Activated naive CD8-positive, alpha-beta T cell treated with anti-CD3 and anti-CD28 coated beads, Interleukin-2, amount 50 U/mL, for 16 hours (primary cell): ENCODE data around the gene TANC2.
A peak's percentile ranks its signal among the peaks of the same experiment; 100 is the strongest.
"Not testable (repeated sequence)": the region's sequence is repeated elsewhere in the genome, so short reads cannot be mapped to it uniquely, and the experiment has no call there.

Experiments
- DNase-seq: peaks from one replicate; pipeline ENCODE4 v3.0.0-alpha.2; 2020; ENCODE audit warnings: low read depth, low spot score

The TANC2 gene

DNA sequence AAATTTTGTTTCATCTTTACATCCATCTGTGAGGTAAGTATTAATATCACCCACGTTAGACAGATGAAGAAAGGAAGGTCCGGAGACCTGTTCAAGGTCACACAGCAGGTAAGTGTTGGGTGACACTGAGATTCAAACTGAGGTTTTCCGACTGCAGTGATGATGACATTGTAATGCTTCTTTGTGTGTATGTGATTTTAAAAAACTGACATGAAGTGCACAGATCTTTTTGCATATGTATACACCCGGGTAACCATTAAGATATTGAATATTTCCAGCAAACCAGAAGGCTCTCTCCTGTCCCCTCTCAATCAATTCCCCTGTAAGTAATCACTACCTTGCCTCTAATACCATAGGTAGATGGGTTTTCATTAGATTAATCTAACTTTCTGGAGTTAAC lies 1.5 kb upstream of the TANC2 start:
- no peak for DNase-seq

DNA sequence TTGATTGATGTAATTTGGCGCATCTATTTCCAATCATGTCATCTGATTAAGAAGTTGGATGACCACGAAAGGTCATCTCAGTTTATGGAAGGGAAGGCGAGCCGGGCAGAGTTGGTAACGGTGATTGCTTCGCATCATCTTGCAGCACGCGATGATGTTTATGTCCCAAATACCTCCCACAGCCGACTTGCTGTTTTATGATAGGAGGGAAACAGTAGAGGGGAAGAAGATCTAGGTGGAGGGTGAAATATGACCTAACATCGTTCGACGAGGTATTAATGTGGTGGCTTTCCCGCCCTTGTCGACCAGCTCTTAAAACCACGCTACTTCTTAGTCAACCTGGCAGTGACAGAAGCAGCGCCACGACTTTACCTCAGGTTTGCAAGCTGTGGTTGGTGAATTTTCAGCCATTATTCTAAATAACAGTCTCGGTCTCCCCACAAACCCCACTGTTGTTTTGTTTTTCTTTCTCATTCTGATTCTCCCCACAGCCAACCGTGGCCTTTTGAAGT lies 805 bp upstream of the TANC2 start:
- peak; percentile 24 for DNase-seq

DNA sequence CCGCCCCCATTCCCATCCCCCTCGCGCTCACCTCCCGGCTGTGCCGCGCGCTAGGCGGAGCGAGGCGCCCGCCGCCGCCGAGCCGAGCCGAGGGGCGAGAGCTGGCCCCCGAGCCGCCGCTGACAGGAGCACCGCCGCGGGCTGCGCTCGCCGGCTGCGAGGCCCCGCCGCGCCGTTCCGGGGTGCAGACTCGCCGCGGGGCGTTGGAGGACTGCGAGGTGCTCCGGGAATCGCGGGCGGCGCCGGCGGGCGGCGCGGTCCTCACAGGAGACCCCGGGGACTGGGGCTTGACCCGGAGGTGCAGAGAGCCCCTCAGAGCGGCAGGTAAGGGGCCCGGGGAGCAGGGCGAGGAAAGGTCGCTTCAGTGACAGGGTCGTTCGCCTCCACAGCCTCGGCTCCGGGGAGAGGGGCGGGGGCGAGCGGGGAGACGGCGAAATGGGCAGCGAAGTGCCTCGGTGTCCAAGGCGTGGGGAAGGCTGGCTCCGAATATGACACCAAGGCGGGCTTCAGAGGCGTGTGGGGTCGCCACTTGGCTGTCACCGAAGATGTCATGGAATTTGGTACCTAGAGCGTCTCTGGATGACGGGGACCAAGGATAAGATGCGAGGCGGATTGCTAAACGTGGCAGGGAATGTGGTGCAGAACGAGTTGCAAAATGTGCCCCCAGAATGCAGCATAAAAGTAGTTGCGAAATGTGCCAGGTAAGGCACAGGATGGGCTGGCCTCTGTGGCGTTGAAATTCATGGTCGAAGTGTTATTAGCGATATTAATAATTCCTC lies 580 bp downstream of the TANC2 start:
- DNase-seq, result peak; percentile 18

DNA sequence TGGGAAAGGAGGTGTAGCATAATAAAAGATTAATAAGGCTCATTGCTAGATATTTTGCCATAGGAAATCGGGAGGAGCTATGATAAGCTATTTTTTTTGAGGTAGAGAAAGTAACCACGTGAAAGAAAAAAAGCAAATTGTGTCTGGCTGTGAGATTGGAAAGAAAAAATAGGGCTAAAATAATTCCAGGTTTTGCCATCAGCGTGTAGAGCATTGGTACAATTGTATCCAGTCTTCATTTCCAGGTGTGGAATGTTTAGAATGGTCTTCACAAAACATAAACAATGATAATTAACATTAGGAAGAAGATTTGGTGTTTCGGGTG lies 1.1 kb downstream of the TANC2 start:
- DNase-seq, result no peak

DNA sequence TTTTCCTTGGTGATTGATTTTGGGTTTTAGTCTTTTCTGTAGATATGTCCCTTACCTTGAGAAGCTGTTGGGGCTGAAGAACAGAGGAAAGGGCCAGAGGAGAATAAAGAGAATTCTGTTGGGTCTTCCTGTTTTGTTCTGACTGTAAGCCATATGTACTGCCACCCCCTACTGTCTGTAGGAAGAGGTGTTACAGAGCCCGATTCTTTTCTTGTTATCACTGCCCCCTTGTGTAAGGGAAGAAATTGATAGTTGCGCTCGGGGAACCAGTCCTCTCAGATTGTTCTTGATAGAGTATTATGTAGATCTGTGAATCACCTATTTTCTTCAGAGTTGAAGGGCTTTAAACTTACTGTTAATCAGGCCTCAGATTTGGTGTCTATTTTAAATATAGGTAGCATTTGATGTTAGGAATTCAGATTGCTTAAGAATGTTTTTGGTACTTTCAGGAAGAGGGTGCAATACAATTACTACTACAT lies 2.4 kb downstream of the TANC2 start:
- DNase-seq, result peak; percentile 9

DNA sequence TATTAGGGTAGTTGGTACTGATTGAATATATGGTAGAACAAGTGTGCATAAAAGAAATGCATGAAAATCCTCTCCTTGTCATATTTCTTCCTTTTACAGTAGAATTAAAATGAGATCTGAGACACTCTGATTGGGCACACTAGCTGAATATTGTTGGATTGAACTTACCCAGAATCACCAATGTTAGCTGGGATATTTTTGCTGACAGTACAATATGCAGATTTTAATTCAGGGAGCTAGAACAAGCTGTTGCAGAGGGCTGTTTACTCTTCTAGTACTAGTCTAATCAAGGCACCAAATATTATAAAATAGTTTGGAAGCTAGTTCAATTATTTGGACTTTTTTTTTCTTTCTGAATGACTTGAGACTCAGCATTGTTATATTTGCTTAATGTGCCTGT lies 4.6 kb downstream of the TANC2 start:
- DNase-seq, result no peak

DNA sequence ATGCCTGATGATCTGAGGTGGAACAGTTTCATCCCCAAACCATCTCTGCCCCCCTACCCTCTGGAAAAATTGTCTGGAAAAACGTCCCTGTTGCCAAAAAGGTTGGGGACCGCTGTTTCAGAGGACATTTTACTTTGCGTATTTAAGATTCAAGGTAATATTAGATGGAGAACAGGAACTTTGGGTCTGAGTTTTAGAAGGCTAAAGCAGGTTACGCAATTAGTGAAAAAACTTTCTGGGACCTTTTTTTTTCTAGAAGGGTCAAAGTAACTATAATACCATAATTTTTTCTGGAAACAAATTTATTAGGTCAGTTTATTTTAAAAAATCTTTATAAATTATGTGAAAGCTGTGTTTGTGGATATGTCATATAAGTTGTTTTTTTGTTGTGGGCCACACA lies 5.8 kb downstream of the TANC2 start:
- no peak for DNase-seq

DNA sequence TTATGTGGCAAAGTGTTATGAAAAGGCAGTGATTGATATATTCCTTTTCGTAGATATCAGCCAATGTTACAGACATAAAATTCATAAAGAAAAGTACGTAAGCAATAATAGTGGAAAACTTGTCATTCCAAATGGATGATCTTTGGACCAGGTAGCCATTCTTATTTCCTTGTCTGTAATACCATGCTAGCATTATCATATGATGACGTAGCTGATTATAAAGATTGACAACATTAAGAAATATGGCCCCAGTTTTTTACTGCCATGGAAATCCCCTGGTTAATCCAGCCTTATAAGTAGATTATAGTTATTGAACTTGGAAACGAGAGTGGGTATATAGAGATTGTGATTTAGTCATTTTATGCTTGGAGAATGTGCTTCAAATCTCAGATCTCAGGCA lies 8.8 kb downstream of the TANC2 start:
- no peak for DNase-seq

DNA sequence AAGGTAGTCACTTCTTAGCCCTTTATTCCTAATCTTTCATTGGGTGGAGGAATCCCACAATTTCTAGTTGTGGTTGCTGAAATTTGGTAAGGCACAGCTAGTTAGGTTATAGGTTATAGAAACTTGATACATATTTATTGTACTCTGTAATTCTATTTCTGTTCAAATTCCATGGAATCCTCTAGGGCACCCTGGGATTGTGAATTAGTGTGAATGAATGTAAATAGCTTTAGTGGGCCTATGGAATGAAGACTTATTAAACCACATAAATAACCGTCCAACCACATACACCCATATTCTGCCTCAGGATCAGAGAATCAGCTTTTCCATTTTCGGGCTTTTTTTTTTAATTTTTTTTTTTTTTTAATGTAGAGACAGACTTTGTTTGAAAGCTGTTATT lies 9.2 kb downstream of the TANC2 start:
- DNase-seq, result no peak

DNA sequence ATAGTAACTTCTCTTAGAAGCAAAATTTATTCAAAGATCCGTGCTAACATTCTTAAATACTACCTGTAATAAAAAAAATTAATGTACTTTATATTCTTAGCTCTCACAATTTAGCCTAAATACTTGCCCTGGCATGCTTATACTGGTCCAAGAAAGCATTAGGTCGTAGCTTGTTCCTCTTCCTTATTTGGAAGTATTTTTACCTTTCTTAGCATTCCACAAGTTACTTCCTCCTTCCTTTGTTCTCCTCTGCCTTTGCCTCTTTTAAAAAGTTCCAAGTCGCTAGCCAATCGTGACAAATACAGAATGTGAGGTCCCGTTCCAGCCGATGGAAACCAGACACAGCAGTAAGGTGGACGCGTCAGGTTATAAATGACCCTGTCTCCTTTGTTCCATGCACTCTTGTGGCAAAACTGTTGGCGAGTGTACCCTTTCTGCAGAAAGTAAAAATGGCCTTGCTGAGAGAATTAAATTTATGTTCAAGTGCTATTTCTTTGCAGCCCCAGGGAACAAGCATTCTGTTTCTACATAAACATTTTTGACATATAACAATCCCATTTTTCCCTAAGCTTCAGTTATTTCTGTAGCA lies 10.7 kb downstream of the TANC2 start:
- not testable (repeated sequence) for DNase-seq

DNA sequence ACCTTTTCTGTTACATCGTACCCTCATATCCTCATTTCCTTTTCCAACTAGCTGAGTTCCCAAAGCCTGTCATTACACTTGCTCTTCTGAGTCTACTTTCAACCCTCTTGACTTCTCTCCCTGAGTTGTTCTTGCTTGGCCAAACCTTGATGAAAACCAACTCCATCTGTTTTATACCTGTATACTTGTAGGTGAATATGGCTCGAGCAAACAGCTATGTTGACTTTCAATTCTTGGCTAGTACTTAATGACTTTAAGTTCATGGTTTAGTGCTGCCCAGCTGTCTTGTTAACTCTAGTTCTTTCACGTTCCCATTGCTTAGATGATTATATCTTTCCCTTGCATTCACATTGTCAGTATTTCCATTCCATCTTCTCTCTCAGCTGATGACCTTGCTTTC lies 14.8 kb downstream of the TANC2 start:
- DNase-seq, result no peak

DNA sequence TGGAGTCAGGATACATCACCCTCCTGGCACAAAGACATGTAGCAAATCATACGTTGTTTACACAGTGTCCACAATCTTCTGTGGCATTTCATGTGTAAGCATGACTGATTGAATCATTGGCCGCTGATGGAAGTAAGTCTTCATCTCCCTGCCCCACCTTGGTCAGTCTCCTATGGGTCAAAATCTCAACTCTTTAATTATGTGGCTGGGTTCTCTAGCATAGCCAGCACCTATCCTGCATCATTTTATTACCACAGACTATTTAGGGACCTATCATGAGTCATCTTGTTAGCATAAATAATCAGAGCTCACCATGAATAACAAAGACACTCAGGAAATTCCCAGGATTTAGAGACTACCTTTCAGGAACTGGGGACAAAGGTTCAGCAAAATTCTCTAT lies 15.9 kb downstream of the TANC2 start:
- DNase-seq, result no peak

DNA sequence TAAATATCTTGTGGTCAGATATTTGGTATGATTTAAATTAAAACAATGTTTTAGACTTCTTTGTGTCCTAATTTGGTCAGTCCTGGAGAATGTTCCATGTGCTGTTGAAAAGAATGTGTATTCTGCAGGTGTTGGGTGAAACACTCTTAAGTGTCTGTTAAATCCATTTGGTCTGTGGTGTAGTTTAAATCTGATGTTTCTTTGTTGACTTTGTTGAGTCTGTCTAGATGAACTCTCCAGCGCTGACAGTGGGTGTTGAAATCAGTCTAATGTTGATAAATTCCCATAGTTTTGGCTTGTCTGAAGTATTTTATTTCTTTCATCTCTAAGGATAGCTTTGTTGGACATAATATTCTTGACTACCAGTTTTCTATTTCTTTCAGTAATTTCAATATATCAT lies 18.8 kb downstream of the TANC2 start:
- no peak for DNase-seq

DNA sequence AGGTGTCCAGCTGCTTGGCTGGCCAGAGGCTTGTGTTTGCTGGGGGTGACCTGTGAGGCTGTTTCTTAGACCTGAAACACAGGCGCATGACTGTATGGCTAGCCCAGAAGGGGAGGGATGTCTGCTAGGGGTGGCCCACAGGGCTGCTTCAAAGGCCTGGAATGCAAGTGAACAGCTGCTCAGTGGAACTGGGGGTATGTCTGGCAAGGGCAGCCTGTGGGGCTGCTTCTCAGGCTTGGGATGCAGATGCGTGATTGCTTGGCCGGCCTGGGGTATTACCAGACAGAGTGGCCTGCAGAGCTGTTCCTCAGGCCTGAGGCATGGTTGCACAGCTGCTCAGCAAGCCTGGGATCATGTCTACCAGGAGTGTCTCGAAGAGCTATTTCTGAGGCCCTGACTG lies 20.5 kb downstream of the TANC2 start:
- DNase-seq, result no peak

DNA sequence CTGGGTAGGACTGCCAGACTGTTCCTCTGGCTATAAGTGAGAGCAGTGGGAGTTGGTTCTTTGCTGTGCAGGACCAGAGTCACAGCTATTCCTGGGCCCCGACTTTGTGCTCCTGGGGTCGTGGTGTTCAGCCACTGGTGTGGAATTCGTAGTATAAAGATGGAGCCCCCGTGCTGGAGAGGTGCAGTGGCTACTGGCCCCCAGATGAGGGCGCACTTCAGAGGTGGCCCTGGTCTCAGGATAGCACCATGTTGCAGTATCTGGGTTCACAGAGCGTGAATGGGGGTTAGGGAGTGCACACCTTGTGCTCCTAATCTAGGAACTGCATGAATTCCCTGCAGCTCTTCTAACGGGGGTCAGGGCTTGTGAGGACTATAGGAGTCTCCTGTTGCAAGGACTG lies 21.1 kb downstream of the TANC2 start:
- no peak for DNase-seq

DNA sequence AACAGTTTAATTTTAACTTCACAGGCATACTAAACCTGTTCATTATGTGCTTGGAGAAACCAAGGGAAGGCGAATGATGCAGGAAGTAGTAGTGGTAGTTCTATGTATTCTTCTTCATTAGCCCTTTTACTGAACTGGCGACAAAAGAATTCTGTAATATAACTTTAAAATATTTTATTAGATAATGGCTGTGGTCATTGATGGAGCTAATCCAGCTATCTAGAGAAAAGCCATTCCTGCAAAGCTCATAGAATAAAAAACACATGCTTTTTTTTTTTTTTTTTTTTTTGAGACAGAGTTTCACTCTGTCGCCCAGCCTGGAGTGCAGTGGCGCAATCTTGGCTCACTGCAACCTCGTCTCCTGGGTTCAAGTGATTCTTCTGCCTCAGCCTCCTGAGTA lies 23.5 kb downstream of the TANC2 start:
- no peak for DNase-seq

DNA sequence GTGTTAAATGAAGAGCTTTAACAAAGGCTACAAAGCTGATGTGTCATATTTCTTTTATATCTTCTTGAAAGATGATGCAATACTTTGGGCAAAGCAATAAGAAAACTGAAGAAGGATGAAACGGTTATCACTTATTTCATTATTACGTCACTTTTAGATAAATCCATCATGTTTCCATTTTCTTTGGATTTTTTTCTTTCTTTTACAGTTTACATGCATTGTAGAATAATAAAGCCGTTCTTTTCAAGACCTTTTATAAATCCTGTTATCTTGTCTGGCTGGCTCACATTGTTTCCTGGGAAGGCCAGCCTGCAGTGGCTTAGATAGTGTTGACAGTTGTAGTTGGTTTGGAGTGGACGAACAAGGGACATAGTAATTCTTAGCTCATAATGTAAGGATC lies 28.9 kb downstream of the TANC2 start:
- no peak for DNase-seq

DNA sequence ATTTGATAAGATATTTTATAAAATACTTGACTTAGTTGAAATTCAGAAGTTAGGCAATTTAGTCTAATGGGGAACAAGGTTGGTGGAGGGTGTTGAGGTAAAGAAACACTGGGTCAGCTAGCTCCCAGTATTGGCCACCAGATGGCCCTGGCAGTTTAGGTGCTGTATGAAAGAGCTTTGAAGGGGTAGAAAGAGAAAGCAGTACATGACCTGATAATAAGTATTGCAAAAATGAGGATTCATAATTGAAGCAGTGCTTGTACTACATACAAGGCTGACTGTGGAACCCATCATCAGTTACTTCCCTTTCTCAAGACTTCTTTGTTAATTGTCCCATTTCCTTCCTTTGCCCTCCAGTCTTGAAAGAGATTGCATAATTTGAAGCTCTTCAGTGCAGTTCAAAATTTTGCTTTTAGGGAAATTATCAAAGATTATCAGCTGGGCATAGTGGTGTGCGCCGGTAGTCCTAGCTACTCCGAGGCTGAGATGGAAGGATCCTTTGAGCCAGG lies 29.4 kb downstream of the TANC2 start:
- DNase-seq, result no peak

DNA sequence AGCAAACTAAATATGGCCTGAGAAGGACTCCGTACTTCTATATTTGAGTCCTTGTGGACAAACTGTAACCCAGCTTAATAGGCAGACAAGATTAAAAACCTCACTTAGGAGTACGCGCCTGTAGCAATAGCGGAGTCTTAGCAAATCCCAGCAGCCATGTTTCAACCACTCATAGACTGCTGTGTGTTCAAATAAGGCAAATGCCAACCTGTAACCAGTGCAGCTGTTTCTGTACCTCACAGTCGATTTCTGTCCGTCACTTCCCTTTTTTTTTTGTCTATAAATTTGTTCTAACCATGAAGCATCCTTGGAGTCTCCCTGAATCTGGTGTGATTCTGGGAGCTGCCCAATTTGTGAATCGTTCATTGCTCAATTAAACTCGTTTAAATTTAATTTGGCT lies 30.2 kb downstream of the TANC2 start:
- no peak for DNase-seq

DNA sequence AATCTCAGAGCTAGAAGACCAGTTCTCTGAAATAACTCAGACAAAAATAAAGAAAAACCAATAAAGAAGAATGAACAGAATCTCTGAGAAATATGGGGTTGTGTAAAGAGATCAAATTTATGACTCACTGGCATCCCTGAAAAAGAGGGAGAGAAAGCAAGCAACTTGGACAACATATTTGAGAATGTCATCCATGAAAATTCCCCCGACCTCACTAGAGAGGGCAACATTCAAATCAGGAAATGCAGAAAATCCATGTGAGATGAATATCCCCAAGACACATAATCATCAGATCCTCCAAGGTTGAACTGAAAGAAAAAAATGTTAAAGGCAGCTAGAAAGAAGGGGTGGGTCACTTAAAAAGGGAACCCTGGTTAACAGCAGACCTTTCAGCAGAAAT lies 32.1 kb downstream of the TANC2 start:
- no peak for DNase-seq

DNA sequence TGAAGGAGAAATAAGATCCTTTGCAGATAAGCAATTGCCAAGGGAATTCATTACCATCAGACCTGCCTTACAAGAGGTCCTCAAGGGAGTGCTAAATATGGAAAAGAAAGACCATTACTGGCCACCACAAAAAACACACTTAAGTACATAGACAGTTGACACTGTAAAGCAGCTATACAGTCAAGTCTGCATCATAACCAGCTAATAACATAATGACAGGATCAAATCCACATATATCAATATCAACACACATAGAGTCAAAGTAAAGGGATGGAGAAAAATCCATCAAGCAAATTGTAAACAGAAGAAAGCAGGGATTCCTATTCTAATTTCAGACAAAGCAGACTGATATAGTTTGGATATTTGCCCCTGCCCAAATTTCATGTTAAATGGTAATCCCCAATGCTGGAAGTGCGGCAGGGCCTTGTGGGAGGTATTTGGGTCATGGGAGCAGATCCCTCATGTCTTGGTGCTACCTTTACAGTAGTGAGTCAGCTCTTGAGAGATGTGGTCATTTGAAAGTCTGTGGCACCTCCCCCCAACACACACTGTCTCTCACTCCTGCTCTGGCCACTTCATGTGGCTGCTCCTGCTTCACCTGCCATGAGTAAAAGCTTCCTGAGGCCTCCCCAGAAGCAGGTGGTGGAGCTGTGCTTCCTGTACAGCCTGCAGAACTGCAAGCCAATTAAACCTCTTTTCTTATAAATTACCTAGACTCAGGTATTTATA lies 32.8 kb downstream of the TANC2 start:
- no peak for DNase-seq

DNA sequence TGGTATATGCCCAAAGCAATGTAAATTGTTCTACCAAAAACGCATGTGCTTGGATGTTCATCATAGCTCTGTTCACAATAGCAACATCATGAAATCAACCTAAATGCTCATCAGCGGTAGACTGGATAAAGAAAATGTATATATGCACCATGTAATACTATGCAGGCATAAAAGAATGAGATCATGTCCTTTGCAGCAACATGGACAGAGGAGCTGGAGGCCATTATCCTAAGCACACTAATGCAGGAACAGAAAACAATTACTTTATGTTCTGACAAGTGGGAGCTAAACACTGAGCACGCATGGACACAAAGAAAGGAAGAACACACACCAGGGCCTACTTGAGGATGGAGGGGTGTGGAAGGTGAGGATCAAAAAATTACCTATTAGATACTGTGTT lies 33.7 kb downstream of the TANC2 start:
- no peak for DNase-seq
